HepG2 (cell line): ENCODE measurements around the gene CACNA1C.

Source experiments
- EED ChIP-seq: sonication (generic); formaldehyde crosslinking; IDR thresholded peaks from 2 replicates; pipeline ENCODE4 v1.5.0; 2020; ENCODE audit warnings: mild to moderate bottlenecking, missing genetic modification reagents
- EP300 ChIP-seq, 3 experiments: sonication (generic) in 1 of 3; formaldehyde crosslinking in 1 of 3; IDR thresholded peaks; 2 replicates each; pipeline versions ENCODE4 v1.5.1 to v1.6.1; 2011 to 2020; ENCODE audit warnings: low read depth in 2 of 3, low read length in 2 of 3, borderline replicate concordance in 1 of 3, improper control_type of control experiment in 1 of 3, mild to moderate bottlenecking in 1 of 3, missing genetic modification reagents in 1 of 3, moderate library complexity in 1 of 3
- ETV6 ChIP-seq: sonication (generic); formaldehyde crosslinking; conservative IDR thresholded peaks from 2 replicates; pipeline ENCODE4 v1.4.0; 2020; ENCODE audit warnings: missing genetic modification reagents
- GABPA ChIP-seq, 2 experiments: IDR thresholded peaks; 2 replicates each; pipeline ENCODE4 v1.6.1; 2011 to 2016; ENCODE audit warnings: low read depth in 2 of 2, low read length in 1 of 2, missing biosample characterization in 1 of 2, missing genetic modification characterization in 1 of 2
- GLI4 ChIP-seq: sonication (generic); formaldehyde crosslinking; IDR thresholded peaks from 2 replicates; pipeline ENCODE4 v1.5.1; 2020; ENCODE audit warnings: missing genetic modification reagents, mild to moderate bottlenecking, moderate library complexity, borderline replicate concordance
- HDAC2 ChIP-seq: sonication (generic); formaldehyde crosslinking; IDR thresholded peaks from 2 replicates; pipeline ENCODE4 v1.4.0; 2020; ENCODE audit warnings: missing genetic modification reagents
- HNF1B ChIP-seq: sonication (generic); formaldehyde crosslinking; IDR thresholded peaks from 2 replicates; pipeline ENCODE4 v1.5.1; 2020; ENCODE audit warnings: mild to moderate bottlenecking, moderate library complexity, missing genetic modification reagents
- NFYB ChIP-seq: sonication (generic); formaldehyde crosslinking; IDR thresholded peaks from 2 replicates; pipeline ENCODE4 v1.4.0; 2020; ENCODE audit warnings: missing genetic modification reagents
- RBFOX2 ChIP-seq: fragments of 200-400 bp; formaldehyde crosslinking; IDR thresholded peaks from 2 replicates; pipeline ENCODE4 v1.6.1; 2017; ENCODE audit warnings: low read depth, mild to moderate bottlenecking, low read length
- SALL2 ChIP-seq: sonication (generic); formaldehyde crosslinking; IDR thresholded peaks from 2 replicates; pipeline ENCODE4 v1.8.1; 2023; ENCODE audit warnings: mild to moderate bottlenecking, missing genetic modification reagents, inconsistent platforms
- ZNF207 ChIP-seq: fragments of 450-650 bp; IDR thresholded peaks from 2 replicates; pipeline ENCODE4 v1.6.1; 2016; ENCODE audit warnings: antibody characterized with exemption, borderline replicate concordance
- ZNF512 ChIP-seq: sonication (generic); formaldehyde crosslinking; IDR thresholded peaks from 2 replicates; pipeline ENCODE4 v1.4.0; 2020; ENCODE audit warnings: mild to moderate bottlenecking, missing genetic modification reagents
- TF ChIP-seq, protein P1 (sequence below): sonication (generic); formaldehyde crosslinking; conservative IDR thresholded peaks from 2 replicates; pipeline ENCODE4 v1.4.0; 2020; ENCODE audit warnings: missing genetic modification reagents

DNA sequence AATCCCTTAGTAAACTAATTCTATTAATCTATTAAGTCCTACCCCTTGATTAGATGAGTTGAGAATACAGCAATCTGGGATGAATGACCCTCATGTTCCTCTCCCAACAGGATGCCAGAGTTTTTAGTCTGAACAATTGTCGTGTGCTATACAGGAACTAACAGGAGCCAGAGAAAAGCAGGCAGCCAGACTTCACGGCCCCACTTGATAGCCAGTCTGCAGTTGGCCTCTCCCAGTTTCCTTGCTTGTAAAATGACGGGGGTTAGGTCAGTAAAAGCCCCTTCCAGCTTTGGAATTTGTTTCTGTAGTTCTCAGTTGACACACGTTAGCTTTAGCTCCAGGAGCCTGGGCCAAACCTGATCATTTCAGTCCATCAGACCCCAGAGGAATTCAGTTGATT is 475.2 kb downstream of the CACNA1C start:
- no peak for TF ChIP-seq NFYB (CRISPR knock-in tag)
- TF ChIP-seq HDAC2, result no peak
- no peak for TF ChIP-seq EP300 (IDR thresholded peaks at IDR 0.05; ENCODE audit: low read depth in 2 of 2, low read length in 2 of 2)
- no peak for TF ChIP-seq EP300 (CRISPR knock-in tag; IDR thresholded peaks at IDR 0.05; ENCODE audit: borderline replicate concordance)
- TF ChIP-seq ETV6, result no peak
- no peak for TF ChIP-seq SALL2 (CRISPR knock-in tag)
- no peak for TF ChIP-seq ZNF512
- TF ChIP-seq, protein P1, sequence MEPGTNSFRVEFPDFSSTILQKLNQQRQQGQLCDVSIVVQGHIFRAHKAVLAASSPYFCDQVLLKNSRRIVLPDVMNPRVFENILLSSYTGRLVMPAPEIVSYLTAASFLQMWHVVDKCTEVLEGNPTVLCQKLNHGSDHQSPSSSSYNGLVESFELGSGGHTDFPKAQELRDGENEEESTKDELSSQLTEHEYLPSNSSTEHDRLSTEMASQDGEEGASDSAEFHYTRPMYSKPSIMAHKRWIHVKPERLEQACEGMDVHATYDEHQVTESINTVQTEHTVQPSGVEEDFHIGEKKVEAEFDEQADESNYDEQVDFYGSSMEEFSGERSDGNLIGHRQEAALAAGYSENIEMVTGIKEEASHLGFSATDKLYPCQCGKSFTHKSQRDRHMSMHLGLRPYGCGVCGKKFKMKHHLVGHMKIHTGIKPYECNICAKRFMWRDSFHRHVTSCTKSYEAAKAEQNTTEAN (CRISPR knock-in tag), result no peak
- TF ChIP-seq HNF1B, result no peak
- TF ChIP-seq RBFOX2, result no peak
- no peak for TF ChIP-seq GABPA (IDR thresholded peaks at IDR 0.05; ENCODE audit: low read depth, low read length)
- no peak for TF ChIP-seq GABPA (CRISPR knock-in tag; IDR thresholded peaks at IDR 0.05; ENCODE audit: low read depth)
- no peak for TF ChIP-seq EED (CRISPR knock-in tag)
- TF ChIP-seq ZNF207, result no peak
- TF ChIP-seq GLI4 (CRISPR knock-in tag), result no peak
